B cell (primary cell): ENCODE measurements around the gene TSSK2. TPM values are rescaled to one million over a fixed set of nuclear protein-coding genes. Genes with fewer than 3 reads are reported as not detected.

Source experiments
- ATAC-seq: fragments of 200-7000 bp; cut with Tn5 transposase; one replicate; pipeline ENCODE4 v1.10.0; 2021; ENCODE audit warnings: low read depth, mild to moderate bottlenecking, moderate number of reproducible peaks, moderate library complexity
- CTCF ChIA-PET: fragments of 350-600 bp; sonication (Branson Sonifier 250); formaldehyde crosslinking; loops from one replicate; lab custom pipeline; 2021; ENCODE audit warnings: antibody characterized with exemption, inconsistent platforms; lab: Charles Lee
- POLR2A ChIA-PET: fragments of 350-600 bp; sonication (Branson Sonifier 250); formaldehyde crosslinking; loops from one replicate; lab custom pipeline; 2021; ENCODE audit warnings: antibody characterized with exemption; lab: Charles Lee
- DNase-seq: peaks from one replicate; pipeline ENCODE4 v3.0.0; 2013
- H2AFZ ChIP-seq: 2 replicates; pipeline ENCODE4 v1.6.1; 2012; ENCODE audit warnings: mild to moderate bottlenecking, low read depth, low read length; ENCODE audit not compliant: insufficient read depth, poor library complexity, severe bottlenecking
- H3K27ac ChIP-seq, 2 donors: 1 replicate in 1 of 2; 2 replicates in 1 of 2; pipeline ENCODE4 v1.5.1; 2012 to 2013; ENCODE audit warnings: low read length in 2 of 2, mild to moderate bottlenecking in 2 of 2, moderate library complexity in 1 of 2
- H3K27me3 ChIP-seq, 4 experiments: fragments of 200-600 bp in 1 of 4; sonication (generic) in 1 of 4; replicated peaks in 1 of 4; 1 replicate in 2 of 4; 2 replicates in 2 of 4; pipeline versions ENCODE4 v1.6.1 to v1.7.0; 2013 to 2016; ENCODE audit warnings: low read length in 3 of 4, mild to moderate bottlenecking in 2 of 4, mixed read lengths in 1 of 4, moderate library complexity in 1 of 4; ENCODE audit not compliant: insufficient read depth in 4 of 4, control insufficient read depth in 3 of 4; ENCODE audit errors: control extremely low read depth in 1 of 4
- H3K36me3 ChIP-seq, 2 experiments: replicated peaks in 1 of 2; 1 replicate in 1 of 2; 2 replicates in 1 of 2; pipeline versions ENCODE4 v1.6.1 to v1.7.1; 2013; ENCODE audit warnings: low read length in 1 of 2; ENCODE audit not compliant: insufficient read depth in 2 of 2, control insufficient read depth in 1 of 2; ENCODE audit errors: control extremely low read depth in 1 of 2, extremely low read depth in 1 of 2
- H3K4me1 ChIP-seq, 2 donors: fragments of 200-600 bp in 1 of 2; sonication (generic) in 1 of 2; 1 replicate in 1 of 2; 2 replicates in 1 of 2; pipeline versions ENCODE4 v1.5.1 to v1.6.1; 2013 to 2017; ENCODE audit warnings: low read length in 2 of 2; ENCODE audit not compliant: control insufficient read depth in 2 of 2, insufficient read depth in 2 of 2
- H3K4me2 ChIP-seq: replicated peaks from 2 replicates; pipeline ENCODE3; 2012; ENCODE audit warnings: mild to moderate bottlenecking, low read depth, low read length; ENCODE audit not compliant: poor library complexity, severe bottlenecking
- H3K4me3 ChIP-seq, 5 experiments: fragments of 200-600 bp in 1 of 5; sonication (generic) in 1 of 5; 1 replicate in 3 of 5; 2 replicates in 2 of 5; pipeline versions ENCODE4 v1.5.1 to v1.7.0; 2011 to 2016; ENCODE audit warnings: low read length in 4 of 5, mild to moderate bottlenecking in 4 of 5, low read depth in 2 of 5, control low read depth in 1 of 5, moderate library complexity in 1 of 5; ENCODE audit not compliant: insufficient read depth in 1 of 5; ENCODE audit errors: control extremely low read depth in 1 of 5, extremely low read depth in 1 of 5
- H3K79me2 ChIP-seq: fragments of 200-600 bp; sonication (generic); one replicate; pipeline ENCODE4 v1.6.0; 2016; ENCODE audit warnings: low read length; ENCODE audit not compliant: control insufficient read depth, insufficient read depth
- H3K9ac ChIP-seq: fragments of 200-600 bp; sonication (generic); 2 replicates; pipeline ENCODE4 v1.6.1; 2017; ENCODE audit warnings: mild to moderate bottlenecking, low read length, moderate library complexity
- H3K9me3 ChIP-seq, 3 donors: one replicate each; pipeline versions ENCODE4 v1.6.1 to v1.7.1; 2013; ENCODE audit warnings: low read length in 2 of 3; ENCODE audit not compliant: control insufficient read depth in 2 of 3, insufficient read depth in 1 of 3; ENCODE audit errors: control extremely low read depth in 1 of 3
- H4K20me1 ChIP-seq: 2 replicates; pipeline ENCODE4 v1.6.0; 2012; ENCODE audit warnings: mild to moderate bottlenecking, low read length; ENCODE audit not compliant: insufficient read depth, control insufficient read depth, poor library complexity, severe bottlenecking
- H3K27ac Mint-ChIP-seq: one replicate; pipeline ENCODE4 v1.8.0; 2021; ENCODE audit warnings: mixed read lengths
- H3K27me3 Mint-ChIP-seq: one replicate; pipeline ENCODE4 v1.8.0; 2021; ENCODE audit warnings: mixed read lengths
- H3K4me1 Mint-ChIP-seq: one replicate; pipeline ENCODE4 v1.8.0; 2021; ENCODE audit warnings: mixed read lengths
- H3K4me3 Mint-ChIP-seq: one replicate; pipeline ENCODE4 v1.8.0; 2021; ENCODE audit warnings: mixed read lengths
- H3K9me3 Mint-ChIP-seq: one replicate; pipeline ENCODE4 v1.8.0; 2022; ENCODE audit warnings: mixed read lengths; ENCODE audit not compliant: insufficient read depth
- EZH2 ChIP-seq: IDR thresholded peaks from 2 replicates; pipeline ENCODE4 v1.6.1; 2012; ENCODE audit warnings: borderline replicate concordance, low read depth, mild to moderate bottlenecking, moderate library complexity, low read length; ENCODE audit not compliant: insufficient read depth, poor library complexity, severe bottlenecking
- WGBS: methylation state at CpG from one replicate; pipeline ENCODE4 v1.1.5; 2013; ENCODE audit warnings: missing lambda C conversion rate; ENCODE audit not compliant: insufficient coverage; 5-methylcytosine and 5-hydroxymethylcytosine counted together
- intact Hi-C: fragments of 100-400 bp; cut with micrococcal nuclease; formaldehyde crosslinking; loops from one replicate; pipeline ENCODE4 v1.10.0; 2022
- polyA plus RNA-seq: library from polyadenylated mRNA; depleted of rRNA; stranded (reverse); fragments of >200 nt; gene quantifications from 2 replicates; pipeline ENCODE4 v1.2.3, GENCODE V29; 2012
- total RNA-seq, 2 donors: library from RNA; stranded (reverse); fragments of 120-200 nt in 1 of 2; gene quantifications; 1 replicate in 1 of 2; 2 replicates in 1 of 2; pipeline versions ENCODE4 v1.2.3 to v1.2.4, GENCODE V29; 2013 to 2022
- TF ChIP-seq, protein P1 (sequence below): fragments of 200-600 bp; IDR thresholded peaks from one replicate; pipeline ENCODE4 v1.8.0; 2022; ENCODE audit warnings: antibody characterized with exemption, mild to moderate bottlenecking

TSSK2 gene
- total and polyA plus RNA-seq, 2 donors (not counting 1 experiment from before 2014, with no cell fraction given), result 0.15 TPM; not detected in 1

DNA sequence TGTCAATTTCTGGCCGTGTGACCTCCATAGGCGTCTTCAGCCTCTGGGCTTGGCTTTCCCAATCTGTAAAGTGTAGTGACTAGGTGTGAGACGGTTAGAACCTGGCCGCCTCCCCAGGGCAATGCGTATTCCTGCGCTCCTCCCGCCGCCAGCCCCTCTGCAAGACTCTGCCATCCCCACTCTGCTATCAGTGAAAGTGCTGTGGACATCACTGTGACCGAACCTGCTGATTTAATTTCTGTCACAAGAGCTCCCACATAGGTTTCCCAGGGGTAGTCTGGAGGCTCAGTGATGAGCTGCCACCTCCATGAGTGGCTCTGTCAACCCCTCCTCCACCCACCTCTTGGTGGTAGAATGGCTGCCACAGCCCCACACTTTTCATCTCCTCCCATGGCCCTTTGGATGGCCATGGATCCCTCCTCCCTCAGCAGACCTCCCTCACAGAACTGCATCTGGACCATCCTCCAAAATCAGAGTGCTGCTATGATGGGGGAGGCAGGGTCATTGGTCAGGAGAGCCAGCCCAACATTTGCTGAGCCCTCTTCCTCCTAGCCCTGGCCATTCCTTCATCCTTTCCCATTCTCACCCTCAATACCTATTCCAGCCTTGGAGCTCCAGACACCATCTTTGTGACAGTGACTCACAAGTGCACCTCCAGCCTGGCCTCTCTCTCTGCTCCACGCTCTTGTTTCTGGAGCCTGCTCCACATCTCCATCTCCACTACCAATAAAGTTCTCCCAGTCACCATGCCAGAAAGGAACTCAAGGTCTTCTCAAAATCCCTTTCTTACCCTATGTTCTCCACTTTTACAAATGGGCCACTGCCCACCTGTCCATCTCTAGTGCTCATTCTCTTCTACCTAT lies 20.5 kb downstream of the TSSK2 start:
- Mint-ChIP-seq H3K27ac (no peak overlapping the region), H3K4me1 (peaks cover 11% of the 10 kb centered on the region), H3K27me3 (peaks cover 43% of the 10 kb centered on the region), H3K4me3 (peak overlapping the region; percentile 80), H3K9me3 (peaks cover 4% of the 10 kb centered on the region)
- 55% methylated on average over 10 of the region's 10 CpGs for WGBS
- DNase-seq (no peak), ATAC-seq (no peak)
- Histone ChIP-seq H3K79me2 (no peaks in the 10 kb centered on the region), H3K4me1 (peaks cover 13 to 16% of the 10 kb centered on the region in 2 donors), H4K20me1 (no peaks in the 10 kb centered on the region), H3K4me2 (no peak overlapping the region), H2AFZ (no peak overlapping the region), H3K27ac (no peak overlapping the region), H3K9me3 (peaks cover 0 to 16% (median 0%) of the 10 kb centered on the region in 3 donors), H3K4me3 (no peak overlapping the region), H3K27me3 (peaks cover 0 to 54% (median 22%) of the 10 kb centered on the region in 4 experiments), H3K9ac (no peak overlapping the region), H3K36me3 (no peaks in the 10 kb centered on the region)
- ChIA-PET CTCF (no interaction called here), POLR2A (no interaction called here)
- TF ChIP-seq, protein P1, sequence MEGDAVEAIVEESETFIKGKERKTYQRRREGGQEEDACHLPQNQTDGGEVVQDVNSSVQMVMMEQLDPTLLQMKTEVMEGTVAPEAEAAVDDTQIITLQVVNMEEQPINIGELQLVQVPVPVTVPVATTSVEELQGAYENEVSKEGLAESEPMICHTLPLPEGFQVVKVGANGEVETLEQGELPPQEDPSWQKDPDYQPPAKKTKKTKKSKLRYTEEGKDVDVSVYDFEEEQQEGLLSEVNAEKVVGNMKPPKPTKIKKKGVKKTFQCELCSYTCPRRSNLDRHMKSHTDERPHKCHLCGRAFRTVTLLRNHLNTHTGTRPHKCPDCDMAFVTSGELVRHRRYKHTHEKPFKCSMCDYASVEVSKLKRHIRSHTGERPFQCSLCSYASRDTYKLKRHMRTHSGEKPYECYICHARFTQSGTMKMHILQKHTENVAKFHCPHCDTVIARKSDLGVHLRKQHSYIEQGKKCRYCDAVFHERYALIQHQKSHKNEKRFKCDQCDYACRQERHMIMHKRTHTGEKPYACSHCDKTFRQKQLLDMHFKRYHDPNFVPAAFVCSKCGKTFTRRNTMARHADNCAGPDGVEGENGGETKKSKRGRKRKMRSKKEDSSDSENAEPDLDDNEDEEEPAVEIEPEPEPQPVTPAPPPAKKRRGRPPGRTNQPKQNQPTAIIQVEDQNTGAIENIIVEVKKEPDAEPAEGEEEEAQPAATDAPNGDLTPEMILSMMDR, result no peak
- TF ChIP-seq EZH2, result no peak
- intact Hi-C loops, result no loop called here
